ENCODE results near the gene GRB10. TPM values are rescaled to one million over a fixed set of nuclear protein-coding genes. Genes with fewer than 3 reads are reported as not detected.

The GRB10 gene
- total and polyA plus RNA-seq, 2 donors (not counting 3 experiments of a cell fraction or from before 2014, with no cell fraction given), result 43.7 to 240 TPM

GRCh38 chr7:50684713-50685075 is 98.0 kb downstream of the GRB10 start:
- Histone ChIP-seq H4K20me1 (replicated peaks; ENCODE audit: control insufficient read depth, extremely low read depth, insufficient read depth, low read length) (peaks cover 2% of the 10 kb centered on the region), H3K9me3 (replicated peaks; ENCODE audit: control insufficient read depth, insufficient read depth, low read length) (no peaks in the 10 kb centered on the region), H3K9me1 (replicated peaks; ENCODE audit: control insufficient read depth, extremely low read depth, insufficient read depth, low read length) (no peaks in the 10 kb centered on the region), H3K4me2 (ENCODE audit: insufficient read depth, low read length) (peak overlapping the region; percentile 35), H3K9ac (replicated peaks; ENCODE audit: extremely low read depth, insufficient read depth, low read length) (peak overlapping the region; percentile 44), H3K27ac (ENCODE audit: insufficient read depth, low read depth, low read length) (peak overlapping the region; percentile 75), H3K79me2 (ENCODE audit: control insufficient read depth, insufficient read depth, low read length) (peaks cover 86% of the 10 kb centered on the region), H3K36me3 (ENCODE audit: control insufficient read depth in 2 of 2, extremely low read depth in 1 of 2, insufficient read depth in 2 of 2, low read length in 2 of 2) (peaks cover 0 to 17% of the 10 kb centered on the region in 2 experiments), H3K4me1 (ENCODE audit: control insufficient read depth, extremely low read depth, insufficient read depth, low read length) (peaks cover 30% of the 10 kb centered on the region), H3K4me3 (replicated peaks in 1 of 3; ENCODE audit: insufficient read depth in 1 of 3, low read depth in 1 of 3, low read length in 3 of 3) (no peak overlapping the region), H2AFZ (ENCODE audit: low read depth, low read length) (no peak overlapping the region), H3K27me3 (ENCODE audit: control insufficient read depth in 2 of 2, insufficient read depth in 2 of 2, low read length in 2 of 2) (no peaks in the 10 kb centered on the region)
- dilution Hi-C loops (cut with MboI; ENCODE audit: extremely low pct_ligation_motif_present, low sequenced_read_pairs) (no loop called here), intact Hi-C loops (cut with micrococcal nuclease) (loop anchor here (1.0 to 10.0 kb wide), 4 partner anchors 18 to 480 kb away; no protein-coding TSS in a partner anchor)
- ChIA-PET CTCF (interaction anchor here (0.9 to 1.7 kb wide), 4 partner anchors 9 to 456 kb away, joined by 3 to 4 read pairs (median 4); no protein-coding TSS in a partner anchor), POLR2A (no interaction called here)
- DNase-seq (ENCODE audit: low read depth, low spot score), result no peak
- TF ChIP-seq JUN (IDR thresholded peaks at IDR 0.05; ENCODE audit: borderline replicate concordance, insufficient read depth, insufficient read length, low read depth) (no peak), POLR2A (IDR thresholded peaks at IDR 0.05; ENCODE audit: low read depth, low read length) (no peak), FOS (IDR thresholded peaks at IDR 0.05; ENCODE audit: borderline replicate concordance, insufficient read depth, low read length) (no peak), MAX (IDR thresholded peaks at IDR 0.05; ENCODE audit: insufficient read depth, insufficient read length) (no peak), MYC (IDR thresholded peaks at IDR 0.05; ENCODE audit: low read depth, low read length) (no peak)
- FAIRE-seq, result no peak
- BruUV-seq (replicated peaks), result TSS peak; percentile 70

GRCh38 chr7:50684011-50684712 is 98.5 kb downstream of the GRB10 start:
- H3K4me1 ChIP-seq (ENCODE audit: control insufficient read depth, extremely low read depth, insufficient read depth, low read length), result peaks cover 30% of the 10 kb centered on the region
- no TSS peak for BruUV-seq (replicated peaks)
- TF ChIP-seq CTCF (IDR thresholded peaks at IDR 0.05; ENCODE audit: extremely low read depth in 1 of 2, insufficient read depth in 1 of 2, low read depth in 1 of 2, low read length in 2 of 2) (no peak), POLR2A (IDR thresholded peaks at IDR 0.05; ENCODE audit: low read depth, low read length) (no peak), POLR2AphosphoS5 (IDR thresholded peaks at IDR 0.05; ENCODE audit: insufficient read depth, low read depth, low read length) (no peak), GATA2 (IDR thresholded peaks at IDR 0.05; ENCODE audit: insufficient read depth, insufficient read length, low read depth, low read length) (no peak), JUN (IDR thresholded peaks at IDR 0.05; ENCODE audit: borderline replicate concordance, insufficient read depth, insufficient read length, low read depth) (peak; percentile 58)
- ChIA-PET CTCF (interaction anchor here (0.9 to 1.7 kb wide), 4 partner anchors 10 to 457 kb away, joined by 3 to 4 read pairs (median 4); no protein-coding TSS in a partner anchor), POLR2A (no interaction called here)
- H3K9ac ChIP-seq (replicated peaks; ENCODE audit: extremely low read depth, insufficient read depth, low read length), result peak overlapping the region; percentile 44
- dilution Hi-C loops (cut with MboI; ENCODE audit: extremely low pct_ligation_motif_present, low sequenced_read_pairs) (no loop called here), intact Hi-C loops (cut with micrococcal nuclease) (loop anchor here (1.0 to 10.0 kb wide), 4 partner anchors 17 to 479 kb away; no protein-coding TSS in a partner anchor)
- H3K4me3 ChIP-seq (replicated peaks in 1 of 3; ENCODE audit: insufficient read depth in 1 of 3, low read depth in 1 of 3, low read length in 3 of 3), result no peak overlapping the region
- no peaks in the 10 kb centered on the region for H3K9me3 ChIP-seq (replicated peaks; ENCODE audit: control insufficient read depth, insufficient read depth, low read length)
- peaks cover 88% of the 10 kb centered on the region for H3K79me2 ChIP-seq (ENCODE audit: control insufficient read depth, insufficient read depth, low read length)
- no peaks in the 10 kb centered on the region for H3K9me1 ChIP-seq (replicated peaks; ENCODE audit: control insufficient read depth, extremely low read depth, insufficient read depth, low read length)
- DNase-seq (ENCODE audit: low read depth, low spot score), result peak; percentile 91
- H3K27ac ChIP-seq (ENCODE audit: insufficient read depth, low read depth, low read length), result peak overlapping the region; percentile 75
- peaks cover 2% of the 10 kb centered on the region for H4K20me1 ChIP-seq (replicated peaks; ENCODE audit: control insufficient read depth, extremely low read depth, insufficient read depth, low read length)
- H3K27me3 ChIP-seq (ENCODE audit: control insufficient read depth in 2 of 2, insufficient read depth in 2 of 2, low read length in 2 of 2), result no peaks in the 10 kb centered on the region
- peak; percentile 84 for FAIRE-seq
- peaks cover 0 to 15% of the 10 kb centered on the region in 2 experiments for H3K36me3 ChIP-seq (ENCODE audit: control insufficient read depth in 2 of 2, extremely low read depth in 1 of 2, insufficient read depth in 2 of 2, low read length in 2 of 2)
- no peak overlapping the region for H2AFZ ChIP-seq (ENCODE audit: low read depth, low read length)
- peak overlapping the region; percentile 16 for H3K4me2 ChIP-seq (ENCODE audit: insufficient read depth, low read length)

Measured in endothelial cell of umbilical vein (primary cell).